WTC11 (cell line): ENCODE measurements around the gene STARD13. TPM values are rescaled to one million over a fixed set of nuclear protein-coding genes. Genes with fewer than 3 reads are reported as not detected.

ENCODE experiments used
- ATAC-seq: fragments of 200-7000 bp; cut with Tn5 transposase; 2 replicates; pipeline ENCODE4 v1.10.0; 2021; ENCODE audit warnings: mild to moderate bottlenecking, moderate library complexity
- CTCF ChIA-PET: fragments of 300-600 bp; sonication (Branson Sonifier 250); formaldehyde crosslinking; loops from one replicate; lab custom pipeline; 2021; ENCODE audit warnings: antibody characterized with exemption; lab: Charles Lee
- POLR2A ChIA-PET: fragments of 350-600 bp; sonication (Branson Sonifier 250); formaldehyde crosslinking; loops from one replicate; lab custom pipeline; 2021; ENCODE audit warnings: antibody characterized with exemption; lab: Charles Lee
- DNase-seq: peaks from one replicate; pipeline ENCODE4 v3.0.0; 2021; ENCODE audit warnings: low spot score
- H3K27ac Mint-ChIP-seq: 2 replicates; pipeline ENCODE4 v1.8.0; 2021; ENCODE audit warnings: mixed read lengths
- H3K27me3 Mint-ChIP-seq: 2 replicates; pipeline ENCODE4 v1.8.0; 2021; ENCODE audit warnings: low read depth, mild to moderate bottlenecking, moderate library complexity, mixed read lengths
- H3K36me3 Mint-ChIP-seq: 2 replicates; pipeline ENCODE4 v1.8.0; 2021; ENCODE audit warnings: mixed read lengths
- H3K4me1 Mint-ChIP-seq: 2 replicates; pipeline ENCODE4 v1.8.0; 2022; ENCODE audit warnings: mixed read lengths
- H3K4me3 Mint-ChIP-seq: 2 replicates; pipeline ENCODE4 v1.8.0; 2021; ENCODE audit warnings: mild to moderate bottlenecking, moderate library complexity, mixed read lengths
- H3K9me3 Mint-ChIP-seq: 2 replicates; pipeline ENCODE4 v1.8.0; 2021; ENCODE audit warnings: mixed read lengths
- ATF1 ChIP-seq: sonication (generic); formaldehyde crosslinking; IDR thresholded peaks from 2 replicates; pipeline ENCODE4 v1.8.1; 2023; ENCODE audit warnings: mild to moderate bottlenecking, moderate library complexity, missing genetic modification reagents
- ATF3 ChIP-seq: sonication (generic); formaldehyde crosslinking; conservative IDR thresholded peaks from 2 replicates; pipeline ENCODE4 v1.8.1; 2022; ENCODE audit warnings: mild to moderate bottlenecking, missing genetic modification reagents
- CBFB ChIP-seq: sonication (generic); formaldehyde crosslinking; IDR thresholded peaks from 2 replicates; pipeline ENCODE4 v1.8.1; 2022; ENCODE audit warnings: mild to moderate bottlenecking, low read depth, missing genetic modification reagents
- CREB1 ChIP-seq: sonication (generic); formaldehyde crosslinking; IDR thresholded peaks from 2 replicates; pipeline ENCODE4 v1.8.0; 2023; ENCODE audit warnings: mild to moderate bottlenecking, missing genetic modification reagents
- ETV6 ChIP-seq: sonication (generic); formaldehyde crosslinking; IDR thresholded peaks from 2 replicates; pipeline ENCODE4 v1.8.1; 2022; ENCODE audit warnings: mild to moderate bottlenecking, missing genetic modification reagents
- GABPB1 ChIP-seq: sonication (generic); formaldehyde crosslinking; IDR thresholded peaks from 2 replicates; pipeline ENCODE4 v1.8.1; 2023; ENCODE audit warnings: mild to moderate bottlenecking, missing genetic modification reagents
- HMGA2 ChIP-seq: fragments of 250-450 bp; sonication (Bioruptor Pico); IDR thresholded peaks from 2 replicates; pipeline ENCODE4 v1.4.0; 2021; ENCODE audit warnings: mild to moderate bottlenecking, moderate library complexity
- IRF2 ChIP-seq: sonication (generic); formaldehyde crosslinking; IDR thresholded peaks from 2 replicates; pipeline ENCODE4 v1.8.0; 2022; ENCODE audit warnings: low read depth, missing genetic modification reagents, borderline replicate concordance
- NFE2L1 ChIP-seq: sonication (generic); formaldehyde crosslinking; IDR thresholded peaks from 2 replicates; pipeline ENCODE4 v1.8.1; 2023; ENCODE audit warnings: missing genetic modification reagents
- NR1H2 ChIP-seq: sonication (generic); formaldehyde crosslinking; IDR thresholded peaks from 2 replicates; pipeline ENCODE4 v1.9.0; 2021; ENCODE audit warnings: mild to moderate bottlenecking, moderate library complexity, missing genetic modification reagents
- OVOL2 ChIP-seq: fragments of 250-450 bp; sonication (Bioruptor Pico); IDR thresholded peaks from 2 replicates; pipeline ENCODE4 v1.9.0; 2021; ENCODE audit warnings: mild to moderate bottlenecking, borderline replicate concordance
- PRDM15 ChIP-seq: sonication (generic); formaldehyde crosslinking; IDR thresholded peaks from 2 replicates; pipeline ENCODE4 v1.8.0; 2022; ENCODE audit warnings: missing genetic modification reagents
- PRRX2 ChIP-seq: fragments of 250-450 bp; sonication (Bioruptor Pico); IDR thresholded peaks from 2 replicates; pipeline ENCODE4 v1.8.0; 2021; ENCODE audit warnings: mild to moderate bottlenecking
- RELA ChIP-seq: sonication (generic); formaldehyde crosslinking; IDR thresholded peaks from 2 replicates; pipeline ENCODE4 v1.8.1; 2022; ENCODE audit warnings: missing genetic modification reagents, mild to moderate bottlenecking, borderline replicate concordance
- SMAD3 ChIP-seq: sonication (generic); formaldehyde crosslinking; IDR thresholded peaks from 2 replicates; pipeline ENCODE4 v1.8.0; 2022; ENCODE audit warnings: missing genetic modification reagents, mild to moderate bottlenecking, borderline replicate concordance
- SOX15 ChIP-seq: fragments of 250-450 bp; sonication (Bioruptor Pico); IDR thresholded peaks from 2 replicates; pipeline ENCODE4 v1.9.0; 2021; ENCODE audit warnings: mild to moderate bottlenecking
- TEAD1 ChIP-seq: sonication (generic); formaldehyde crosslinking; IDR thresholded peaks from 2 replicates; pipeline ENCODE4 v1.8.0; 2022; ENCODE audit warnings: mild to moderate bottlenecking, missing genetic modification reagents
- ZBTB21 ChIP-seq: sonication (generic); formaldehyde crosslinking; IDR thresholded peaks from 2 replicates; pipeline ENCODE4 v1.8.1; 2023; ENCODE audit warnings: mild to moderate bottlenecking, missing genetic modification reagents, borderline replicate concordance
- ZNF121 ChIP-seq: sonication (generic); formaldehyde crosslinking; IDR thresholded peaks from 2 replicates; pipeline ENCODE4 v1.8.0; 2023; ENCODE audit warnings: missing genetic modification reagents
- ZNF138 ChIP-seq: sonication (generic); formaldehyde crosslinking; conservative IDR thresholded peaks from 2 replicates; pipeline ENCODE4 v1.8.1; 2022; ENCODE audit warnings: mild to moderate bottlenecking, moderate library complexity, missing genetic modification reagents
- ZNF671 ChIP-seq: fragments of 250-450 bp; sonication (Bioruptor Pico); IDR thresholded peaks from 2 replicates; pipeline ENCODE4 v1.8.0; 2021; ENCODE audit warnings: mild to moderate bottlenecking
- total RNA-seq: library from RNA; stranded (reverse); gene quantifications from 3 replicates; pipeline ENCODE4 v1.2.3, GENCODE V29; 2021
- TF ChIP-seq, protein P1 (sequence below): fragments of 250-450 bp; sonication (Bioruptor Pico); conservative IDR thresholded peaks from 2 replicates; pipeline ENCODE4 v1.9.0; 2021; ENCODE audit warnings: mild to moderate bottlenecking
- TF ChIP-seq, protein P2 (sequence below): sonication (generic); formaldehyde crosslinking; conservative IDR thresholded peaks from 2 replicates; pipeline ENCODE4 v1.8.1; 2023; ENCODE audit warnings: mild to moderate bottlenecking, low read depth, missing genetic modification reagents, moderate library complexity
- TF ChIP-seq, protein P3 (sequence below): fragments of 250-450 bp; sonication (Bioruptor Pico); IDR thresholded peaks from 2 replicates; pipeline ENCODE4 v2.1.2; 2022; ENCODE audit warnings: mild to moderate bottlenecking, moderate library complexity

Gene STARD13
- total RNA-seq, 1 experiment from 2014 or later, result 4.4 TPM

DNA sequence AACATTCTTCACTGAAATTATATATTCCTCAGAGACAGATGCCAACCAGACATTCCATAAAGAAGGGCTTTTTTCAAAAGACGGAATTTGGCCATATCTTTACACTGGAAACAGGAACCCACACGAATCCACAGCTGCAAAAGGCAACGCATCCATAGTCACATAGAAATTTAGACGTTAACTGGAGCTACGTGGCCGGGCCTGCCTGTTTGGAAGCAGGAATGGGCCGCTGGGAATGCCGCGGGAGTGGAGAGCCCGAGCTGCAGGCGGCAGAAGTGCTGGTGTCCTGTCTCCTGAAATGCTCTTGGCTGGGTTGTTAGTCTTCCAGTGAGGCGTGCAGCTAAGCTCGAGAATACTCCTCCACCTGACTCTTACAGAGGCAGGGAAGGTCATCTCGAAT is 147.1 kb downstream of the STARD13 start (continued):
- TF ChIP-seq, protein P1, sequence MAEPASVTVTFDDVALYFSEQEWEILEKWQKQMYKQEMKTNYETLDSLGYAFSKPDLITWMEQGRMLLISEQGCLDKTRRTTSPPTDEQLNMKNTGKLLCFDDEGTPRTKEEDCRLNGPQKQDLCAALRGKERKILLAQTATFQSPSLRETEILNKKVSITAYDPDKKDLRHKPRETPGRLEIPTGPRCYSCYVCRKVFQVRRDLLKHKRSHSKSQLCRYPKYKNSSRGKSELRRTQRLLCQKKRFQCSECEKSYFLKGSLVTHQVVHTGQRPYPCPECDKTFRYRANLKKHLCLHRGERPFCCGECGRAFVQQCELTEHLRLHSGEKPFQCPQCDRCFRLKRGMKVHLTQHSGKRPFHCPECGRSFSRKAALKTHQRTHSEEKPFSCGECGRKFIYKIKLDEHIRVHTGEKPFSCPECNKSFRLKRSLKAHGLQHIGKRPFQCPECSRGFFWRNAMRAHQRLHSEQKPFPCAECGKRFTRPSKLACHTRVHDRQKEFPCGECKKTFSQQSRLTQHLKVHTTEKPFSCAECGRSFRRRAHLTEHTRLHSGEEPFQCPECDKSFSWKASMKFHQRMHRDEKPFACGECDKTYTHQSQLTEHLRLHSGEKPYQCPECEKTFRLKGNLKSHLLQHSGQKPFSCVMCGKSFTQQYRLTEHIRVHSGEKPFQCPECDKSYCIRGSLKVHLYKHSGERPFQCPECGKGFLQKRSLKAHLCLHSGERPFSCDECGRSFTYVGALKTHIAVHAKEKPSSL (CRISPR knock-in tag), result no peak
- no peak for TF ChIP-seq ZNF671
- TF ChIP-seq, protein P2, sequence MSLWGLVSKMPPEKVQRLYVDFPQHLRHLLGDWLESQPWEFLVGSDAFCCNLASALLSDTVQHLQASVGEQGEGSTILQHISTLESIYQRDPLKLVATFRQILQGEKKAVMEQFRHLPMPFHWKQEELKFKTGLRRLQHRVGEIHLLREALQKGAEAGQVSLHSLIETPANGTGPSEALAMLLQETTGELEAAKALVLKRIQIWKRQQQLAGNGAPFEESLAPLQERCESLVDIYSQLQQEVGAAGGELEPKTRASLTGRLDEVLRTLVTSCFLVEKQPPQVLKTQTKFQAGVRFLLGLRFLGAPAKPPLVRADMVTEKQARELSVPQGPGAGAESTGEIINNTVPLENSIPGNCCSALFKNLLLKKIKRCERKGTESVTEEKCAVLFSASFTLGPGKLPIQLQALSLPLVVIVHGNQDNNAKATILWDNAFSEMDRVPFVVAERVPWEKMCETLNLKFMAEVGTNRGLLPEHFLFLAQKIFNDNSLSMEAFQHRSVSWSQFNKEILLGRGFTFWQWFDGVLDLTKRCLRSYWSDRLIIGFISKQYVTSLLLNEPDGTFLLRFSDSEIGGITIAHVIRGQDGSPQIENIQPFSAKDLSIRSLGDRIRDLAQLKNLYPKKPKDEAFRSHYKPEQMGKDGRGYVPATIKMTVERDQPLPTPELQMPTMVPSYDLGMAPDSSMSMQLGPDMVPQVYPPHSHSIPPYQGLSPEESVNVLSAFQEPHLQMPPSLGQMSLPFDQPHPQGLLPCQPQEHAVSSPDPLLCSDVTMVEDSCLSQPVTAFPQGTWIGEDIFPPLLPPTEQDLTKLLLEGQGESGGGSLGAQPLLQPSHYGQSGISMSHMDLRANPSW (CRISPR knock-in tag), result no peak
- TF ChIP-seq ETV6 (CRISPR knock-in tag), result no peak
- no peak for TF ChIP-seq GABPB1 (CRISPR knock-in tag)
- TF ChIP-seq TEAD1 (CRISPR knock-in tag), result no peak
- TF ChIP-seq SOX15 (CRISPR knock-in tag), result no peak
- no peak for TF ChIP-seq CREB1 (CRISPR knock-in tag)
- no peak for TF ChIP-seq ZBTB21
- no peak for TF ChIP-seq HMGA2 (CRISPR knock-in tag)
- no peak for TF ChIP-seq IRF2
- TF ChIP-seq, all 79 proteins: peak for 0

GRCh38 chr13:33137721-33138120 is 147.8 kb downstream of the STARD13 start:
- no peak for ATAC-seq
- Mint-ChIP-seq H3K36me3 (peaks cover 10% of the 10 kb centered on the region), H3K4me1 (no peaks in the 10 kb centered on the region), H3K4me3 (no peak overlapping the region), H3K27me3 (no peaks in the 10 kb centered on the region), H3K9me3 (peaks cover 13% of the 10 kb centered on the region), H3K27ac (no peak overlapping the region)
- DNase-seq, result no peak
- ChIA-PET POLR2A (no interaction called here), CTCF (no interaction called here)
- no peak for TF ChIP-seq NR1H2
- TF ChIP-seq ZNF671, result no peak
- no peak for TF ChIP-seq PRRX2
- no peak for TF ChIP-seq RELA (CRISPR knock-in tag)
- TF ChIP-seq, protein P3, sequence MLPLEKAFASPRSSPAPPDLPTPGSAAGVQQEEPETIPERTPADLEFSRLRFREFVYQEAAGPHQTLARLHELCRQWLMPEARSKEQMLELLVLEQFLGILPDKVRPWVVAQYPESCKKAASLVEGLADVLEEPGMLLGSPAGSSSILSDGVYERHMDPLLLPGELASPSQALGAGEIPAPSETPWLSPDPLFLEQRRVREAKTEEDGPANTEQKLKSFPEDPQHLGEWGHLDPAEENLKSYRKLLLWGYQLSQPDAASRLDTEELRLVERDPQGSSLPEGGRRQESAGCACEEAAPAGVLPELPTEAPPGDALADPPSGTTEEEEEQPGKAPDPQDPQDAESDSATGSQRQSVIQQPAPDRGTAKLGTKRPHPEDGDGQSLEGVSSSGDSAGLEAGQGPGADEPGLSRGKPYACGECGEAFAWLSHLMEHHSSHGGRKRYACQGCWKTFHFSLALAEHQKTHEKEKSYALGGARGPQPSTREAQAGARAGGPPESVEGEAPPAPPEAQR, result no peak
- TF ChIP-seq NFE2L1 (CRISPR knock-in tag), result no peak
- TF ChIP-seq ZNF138 (CRISPR knock-in tag), result no peak
- no peak for TF ChIP-seq ETV6 (CRISPR knock-in tag)
- no peak for TF ChIP-seq SMAD3 (CRISPR knock-in tag)
- TF ChIP-seq ATF3 (CRISPR knock-in tag), result no peak

DNA sequence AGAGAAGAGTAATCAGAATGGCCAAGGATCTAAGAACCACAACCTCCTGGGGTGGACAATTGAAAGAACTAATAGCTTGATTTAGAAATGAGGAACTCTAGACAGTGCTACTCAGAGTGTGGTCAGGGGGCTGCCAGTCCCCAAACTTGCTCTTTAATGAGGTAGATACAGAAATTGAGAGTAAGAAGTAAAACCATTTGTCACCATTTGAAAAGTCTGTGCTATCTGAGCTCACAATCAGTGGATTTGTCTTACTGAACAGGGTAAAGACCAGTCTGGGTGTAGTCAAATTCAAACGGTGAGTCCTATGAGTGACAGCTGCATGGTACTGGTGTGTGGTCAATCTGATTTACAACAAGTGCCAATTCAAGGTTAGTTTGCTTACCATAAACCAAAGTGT is 150.5 kb downstream of the STARD13 start:
- Mint-ChIP-seq H3K27ac (no peak overlapping the region), H3K36me3 (peaks cover 10% of the 10 kb centered on the region), H3K4me1 (no peaks in the 10 kb centered on the region), H3K4me3 (no peak overlapping the region), H3K9me3 (peaks cover 10% of the 10 kb centered on the region), H3K27me3 (no peaks in the 10 kb centered on the region)
- no peak for ATAC-seq
- no peak for DNase-seq
- ChIA-PET CTCF (no interaction called here), POLR2A (no interaction called here)
- TF ChIP-seq PRDM15, result no peak
- TF ChIP-seq ZNF121 (CRISPR knock-in tag), result no peak
- TF ChIP-seq ATF3 (CRISPR knock-in tag), result no peak
- no peak for TF ChIP-seq CBFB (CRISPR knock-in tag)
- TF ChIP-seq ATF1 (CRISPR knock-in tag), result no peak
- TF ChIP-seq OVOL2 (CRISPR knock-in tag), result no peak
